Measurements from ENCODE around the gene MAEA. TPM values are rescaled to one million over a fixed set of nuclear protein-coding genes. Genes with fewer than 3 reads are reported as not detected.

MAEA gene
- polyA plus RNA-seq, 2 of the 4 experiments (the other 2 are of a cell fraction) = 46.1 to 58.4 TPM

GRCh38 chr4:1255699-1256098 is 34.0 kb upstream of the MAEA start:
- CTCF ChIA-PET = no interaction called here
- POLR2A ChIA-PET = no interaction called here

GRCh38 chr4:1258457-1258856 is 31.2 kb upstream of the MAEA start:
- ATAC-seq (no peak), FAIRE-seq (no peak), DNase-seq (ENCODE audit: low read depth in 1 of 2, low spot score in 1 of 2) (no peak)
- no peak overlapping the region for H3K4me3 ChIP-seq
- 23% methylated on average over 2 of the region's 2 CpGs for WGBS (ENCODE audit: missing lambda C conversion rate)
- ChIA-PET POLR2A (no interaction called here), CTCF (no interaction called here)
- no peak overlapping the region for H3K27ac ChIP-seq
- no peak overlapping the region for H3K4me2 ChIP-seq
- no peaks in the 10 kb centered on the region for H3K4me1 ChIP-seq
- H3K9me3 ChIP-seq = peaks cover 29% of the 10 kb centered on the region
- no peak for TF ChIP-seq ESRRA (IDR thresholded peaks at IDR 0.05; ENCODE audit: borderline replicate concordance, low read length)
- no peak for TF ChIP-seq REST (IDR thresholded peaks at IDR 0.05)
- TF ChIP-seq CEBPB (IDR thresholded peaks at IDR 0.05) = no peak
- no peak for TF ChIP-seq MYC (IDR thresholded peaks at IDR 0.05; ENCODE audit: borderline replicate concordance, low read length)
- no peak for TF ChIP-seq SMC3 (IDR thresholded peaks at IDR 0.05)
- TF ChIP-seq RFX5 (IDR thresholded peaks at IDR 0.05) = no peak
- TF ChIP-seq HES2 (IDR thresholded peaks at IDR 0.05) = no peak
- TF ChIP-seq FOXS1 (CRISPR knock-in tag; IDR thresholded peaks at IDR 0.05) = no peak
- no peak for TF ChIP-seq HEYL (CRISPR knock-in tag; IDR thresholded peaks at IDR 0.05)
- no peak for TF ChIP-seq NFE2L2 (conservative IDR thresholded peaks at IDR 0.05; ENCODE audit: low read length)
- no peak for TF ChIP-seq RARB (CRISPR knock-in tag; IDR thresholded peaks at IDR 0.05)
- TF ChIP-seq CBX2 (IDR thresholded peaks at IDR 0.05; ENCODE audit: borderline replicate concordance, low read depth) = no peak
- no peak for TF ChIP-seq NPAS2 (CRISPR knock-in tag; IDR thresholded peaks at IDR 0.05; ENCODE audit: borderline replicate concordance)
- no peak for TF ChIP-seq PHF8 (IDR thresholded peaks at IDR 0.05; ENCODE audit: borderline replicate concordance, low read depth)
- TF ChIP-seq HDAC2 (IDR thresholded peaks at IDR 0.05) = no peak
- TF ChIP-seq BCL3 (IDR thresholded peaks at IDR 0.05) = no peak
- TF ChIP-seq EHF (CRISPR knock-in tag; IDR thresholded peaks at IDR 0.05) = no peak
- no peak for TF ChIP-seq HOXB13 (CRISPR knock-in tag; IDR thresholded peaks at IDR 0.05; ENCODE audit: low read depth)

More at GRCh38 chr4:1255699-1256098, 34.0 kb upstream of the MAEA start:
- H3K4me1 ChIP-seq = no peaks in the 10 kb centered on the region
- peaks cover 56% of the 10 kb centered on the region for H3K9me3 ChIP-seq
- H3K4me2 ChIP-seq = no peak overlapping the region
- no peak overlapping the region for H3K27ac ChIP-seq
- DNase-seq (ENCODE audit: low read depth in 1 of 2, low spot score in 1 of 2) = no peak
- TF ChIP-seq MAFK (IDR thresholded peaks at IDR 0.05; ENCODE audit: partially characterized antibody) (no peak), PBX3 (IDR thresholded peaks at IDR 0.05) (no peak), CHD4 (IDR thresholded peaks at IDR 0.05; ENCODE audit: borderline replicate concordance) (no peak), ELK1 (IDR thresholded peaks at IDR 0.05; ENCODE audit: low read depth, low read length) (no peak), TP53 (CRISPR knock-in tag; IDR thresholded peaks at IDR 0.05) (no peak), CTCF (IDR thresholded peaks at IDR 0.05) (no peak), ZFP36 (IDR thresholded peaks at IDR 0.05; ENCODE audit: borderline replicate concordance, partially characterized antibody) (no peak), HEYL (CRISPR knock-in tag; IDR thresholded peaks at IDR 0.05) (no peak), KDM5A (IDR thresholded peaks at IDR 0.05) (no peak), SREBF2 (IDR thresholded peaks at IDR 0.05) (no peak)
- no peak for FAIRE-seq
- ATAC-seq = no peak
- WGBS (ENCODE audit: missing lambda C conversion rate) = 59% methylated on average over 2 of the region's 2 CpGs
- H3K4me3 ChIP-seq = no peak overlapping the region

All from A549 (cell line).